ENCODE results near the gene PITX3. TPM values are rescaled to one million over a fixed set of nuclear protein-coding genes. Genes with fewer than 3 reads are reported as not detected.
A peak's percentile ranks its signal among the peaks of the same experiment; 100 is the strongest.

Gene PITX3
- total RNA-seq, 1 experiment from 2014 or later = 1.9 TPM

- intact Hi-C loops (cut with micrococcal nuclease) = no loop called here
- peaks cover 10 to 39% of the 10 kb centered on the region in 2 experiments; a peak in 3 of 4 replicates for H3K4me1 ChIP-seq (ENCODE audit: control insufficient read depth in 1 of 2, insufficient read depth in 2 of 2, low read length in 2 of 2)
- ChIA-PET CTCF (interaction anchor here (1.3 to 2.9 kb wide), 2 partner anchors 10 to 106 kb away, joined by 4 to 62 read pairs; no protein-coding TSS in a partner anchor), RAD21 (ENCODE audit: low non-redundant PET in 1 of 2, low total read pairs in 2 of 2, uncharacterized antibody in 2 of 2, unreplicated experiment in 2 of 2) (interaction anchor here in 1 of 2 experiments (1.3 kb wide), 1 partner anchor 10 kb away, joined by 3 read pairs; no protein-coding TSS in a partner anchor), POLR2A (interaction anchor here (1.4 to 1.5 kb wide), 2 partner anchors 10 kb away, joined by 4 to 5 read pairs; no protein-coding TSS in a partner anchor)
- no peaks in the 10 kb centered on the region for H3K9me2 ChIP-seq (ENCODE audit: insufficient read depth)
- peak overlapping the region; percentile 89 for H3K4me2 ChIP-seq (ENCODE audit: low read length)
- H3K36me3 ChIP-seq (ENCODE audit: control insufficient read depth in 1 of 2, insufficient read depth in 2 of 2, low read length in 2 of 2) = no peaks in the 10 kb centered on the region
- no peak for TF ChIP-seq SRF (IDR thresholded peaks at IDR 0.05; ENCODE audit: low read depth)
- no peak for TF ChIP-seq POLR2A (IDR thresholded peaks at IDR 0.05; ENCODE audit: borderline replicate concordance, extremely low read depth, insufficient read depth, insufficient read length)
- no peak for TF ChIP-seq ZFX (IDR thresholded peaks at IDR 0.05)
- TF ChIP-seq TCF7L2 (IDR thresholded peaks at IDR 0.05; ENCODE audit: borderline replicate concordance, extremely low read depth, insufficient read depth, insufficient read length) = no peak
- TF ChIP-seq ZNF274 (IDR thresholded peaks at IDR 0.05; ENCODE audit: low read depth, low read length) = no peak
- no peak for TF ChIP-seq ATF3 (IDR thresholded peaks at IDR 0.05)
- TF ChIP-seq CEBPB (IDR thresholded peaks at IDR 0.05; ENCODE audit: low read depth) = no peak
- no peak for TF ChIP-seq SP1 (IDR thresholded peaks at IDR 0.05; ENCODE audit: low read depth)
- H2AFZ ChIP-seq (ENCODE audit: low read depth, low read length, poor library complexity, severe bottlenecking) = no peak overlapping the region
- BruUV-seq (replicated peaks) = no TSS peak
- peaks cover under 1% of the 10 kb centered on the region; the same call in 1 of the 2 replicates for H3K79me2 ChIP-seq (ENCODE audit: insufficient read depth, low read length)
- no peaks in the 10 kb centered on the region for H3K9me3 ChIP-seq (ENCODE audit: control insufficient read depth in 1 of 2, insufficient read depth in 1 of 2, low read depth in 1 of 2, low read length in 2 of 2)
- peak overlapping the region in 1 of 2 experiments; percentile 60; a peak in 3 of 4 replicates for H3K4me3 ChIP-seq (replicated peaks in 1 of 2; ENCODE audit: low read depth in 1 of 2, low read length in 2 of 2)
- no peak overlapping the region for H3K27ac ChIP-seq (ENCODE audit: low read depth, low read length)
- H3K9ac ChIP-seq (ENCODE audit: low read length) = no peak overlapping the region
- ATAC-seq (no peak), DNase-seq (ENCODE audit: low read depth, low spot score) (no peak)
- no peaks in the 10 kb centered on the region for H4K20me1 ChIP-seq (ENCODE audit: insufficient read depth)
- H3K27me3 ChIP-seq (ENCODE audit: insufficient read depth, low read length) = no peaks in the 10 kb centered on the region
These were observed 763 bp downstream of the PITX3 start for GRCh38 chr10:102240467-102241031.

GRCh38 chr10:102237711-102238252 is 3.5 kb downstream of the PITX3 start:
- Histone ChIP-seq H3K4me2 (ENCODE audit: low read length) (no peak overlapping the region), H2AFZ (ENCODE audit: low read depth, low read length, poor library complexity, severe bottlenecking) (no peak overlapping the region), H3K4me1 (ENCODE audit: control insufficient read depth in 1 of 2, insufficient read depth in 2 of 2, low read length in 2 of 2) (peaks cover 5 to 33% of the 10 kb centered on the region in 2 experiments; a peak in 3 of 4 replicates), H3K36me3 (ENCODE audit: control insufficient read depth in 1 of 2, insufficient read depth in 2 of 2, low read length in 2 of 2) (no peaks in the 10 kb centered on the region), H3K79me2 (ENCODE audit: insufficient read depth, low read length) (no peaks in the 10 kb centered on the region), H3K27me3 (ENCODE audit: insufficient read depth, low read length) (no peaks in the 10 kb centered on the region), H3K9ac (ENCODE audit: low read length) (no peak overlapping the region), H3K27ac (ENCODE audit: low read depth, low read length) (no peak overlapping the region), H3K4me3 (replicated peaks in 1 of 2; ENCODE audit: low read depth in 1 of 2, low read length in 2 of 2) (no peak overlapping the region), H3K9me2 (ENCODE audit: insufficient read depth) (no peaks in the 10 kb centered on the region), H3K9me3 (ENCODE audit: control insufficient read depth in 1 of 2, insufficient read depth in 1 of 2, low read depth in 1 of 2, low read length in 2 of 2) (no peaks in the 10 kb centered on the region), H4K20me1 (ENCODE audit: insufficient read depth) (no peaks in the 10 kb centered on the region)
- intact Hi-C loops (cut with micrococcal nuclease) = no loop called here
- CTCF ChIA-PET = no interaction called here
- DNase-seq (ENCODE audit: low read depth, low spot score) (no peak), ATAC-seq (no peak)
- no TSS peak for BruUV-seq (replicated peaks)
- RAD21 ChIA-PET (ENCODE audit: low non-redundant PET in 1 of 2, low total read pairs in 2 of 2, uncharacterized antibody in 2 of 2, unreplicated experiment in 2 of 2) = no interaction called here
- POLR2A ChIA-PET = no interaction called here
- TF ChIP-seq ZBTB33 (IDR thresholded peaks at IDR 0.05; ENCODE audit: extremely low read depth, insufficient replicate concordance, low read length) (no peak), TCF7L2 (IDR thresholded peaks at IDR 0.05; ENCODE audit: borderline replicate concordance, extremely low read depth, insufficient read depth, insufficient read length) (no peak), ZFX (IDR thresholded peaks at IDR 0.05) (no peak), EGR1 (IDR thresholded peaks at IDR 0.05; ENCODE audit: low read depth) (no peak), POLR2AphosphoS5 (IDR thresholded peaks at IDR 0.05; ENCODE audit: low read depth, low read length) (no peak), EZH2 (IDR thresholded peaks at IDR 0.05) (no peak), JUND (IDR thresholded peaks at IDR 0.05) (no peak), CTCF (IDR thresholded peaks at IDR 0.05 in 2 of 3, conservative IDR thresholded peaks at IDR 0.05 in 1 of 3; ENCODE audit: borderline replicate concordance in 1 of 3, insufficient read depth in 1 of 3, low read depth in 2 of 3, low read length in 2 of 3) (no peak), ELF1 (IDR thresholded peaks at IDR 0.05; ENCODE audit: borderline replicate concordance, low read depth) (no peak), ATF3 (IDR thresholded peaks at IDR 0.05) (no peak)

All from HCT116 (cell line).